HK-2 (cell line): Measurements from ENCODE around the gene ASIC3.

Source experiments
- DNase-seq: peaks from one replicate; pipeline ENCODE4 v3.0.0-alpha.2; 2018; ENCODE audit not compliant: unreplicated experiment

The ASIC3 gene

DNA sequence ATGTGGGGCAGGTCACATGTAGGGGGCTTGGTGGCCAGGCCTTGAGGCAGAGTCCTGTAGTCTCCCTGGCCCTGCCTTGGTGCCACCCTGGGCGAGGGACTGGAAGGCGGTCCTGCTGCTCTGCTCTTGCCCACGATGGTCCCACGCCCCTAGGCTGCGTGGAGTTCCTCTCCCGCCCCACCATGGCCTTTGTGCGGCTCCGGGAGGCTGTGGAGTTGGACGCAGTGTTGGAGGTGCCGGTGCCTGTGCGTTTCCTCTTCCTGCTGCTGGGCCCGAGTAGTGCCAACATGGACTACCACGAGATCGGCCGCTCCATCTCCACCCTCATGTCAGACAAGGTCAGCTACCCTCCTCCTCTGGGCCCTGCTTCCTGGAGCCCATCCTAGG is 22.2 kb downstream of the ASIC3 start:
- DNase-seq, result no peak

GRCh38 chr7:151071032-151071866 is 22.9 kb downstream of the ASIC3 start:
- no peak for DNase-seq

DNA sequence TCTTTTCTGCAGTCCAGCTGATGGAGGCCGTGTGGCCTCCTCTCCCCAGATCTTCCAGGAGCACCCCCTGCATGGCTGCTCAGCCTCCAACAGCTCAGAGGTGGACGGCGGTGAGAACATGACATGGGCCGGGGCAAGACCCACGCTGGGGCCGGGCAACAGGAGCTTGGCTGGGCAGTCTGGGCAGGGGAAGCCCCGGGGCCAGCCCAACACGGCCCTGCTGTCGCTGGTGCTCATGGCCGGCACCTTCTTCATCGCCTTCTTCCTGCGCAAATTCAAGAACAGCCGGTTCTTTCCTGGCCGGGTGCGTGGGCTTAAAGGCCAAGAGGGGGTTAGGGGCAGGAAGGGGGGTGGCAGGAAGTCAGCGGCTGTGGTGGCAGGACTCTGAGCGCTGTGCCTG is 25.7 kb downstream of the ASIC3 start:
- no peak for DNase-seq

DNA sequence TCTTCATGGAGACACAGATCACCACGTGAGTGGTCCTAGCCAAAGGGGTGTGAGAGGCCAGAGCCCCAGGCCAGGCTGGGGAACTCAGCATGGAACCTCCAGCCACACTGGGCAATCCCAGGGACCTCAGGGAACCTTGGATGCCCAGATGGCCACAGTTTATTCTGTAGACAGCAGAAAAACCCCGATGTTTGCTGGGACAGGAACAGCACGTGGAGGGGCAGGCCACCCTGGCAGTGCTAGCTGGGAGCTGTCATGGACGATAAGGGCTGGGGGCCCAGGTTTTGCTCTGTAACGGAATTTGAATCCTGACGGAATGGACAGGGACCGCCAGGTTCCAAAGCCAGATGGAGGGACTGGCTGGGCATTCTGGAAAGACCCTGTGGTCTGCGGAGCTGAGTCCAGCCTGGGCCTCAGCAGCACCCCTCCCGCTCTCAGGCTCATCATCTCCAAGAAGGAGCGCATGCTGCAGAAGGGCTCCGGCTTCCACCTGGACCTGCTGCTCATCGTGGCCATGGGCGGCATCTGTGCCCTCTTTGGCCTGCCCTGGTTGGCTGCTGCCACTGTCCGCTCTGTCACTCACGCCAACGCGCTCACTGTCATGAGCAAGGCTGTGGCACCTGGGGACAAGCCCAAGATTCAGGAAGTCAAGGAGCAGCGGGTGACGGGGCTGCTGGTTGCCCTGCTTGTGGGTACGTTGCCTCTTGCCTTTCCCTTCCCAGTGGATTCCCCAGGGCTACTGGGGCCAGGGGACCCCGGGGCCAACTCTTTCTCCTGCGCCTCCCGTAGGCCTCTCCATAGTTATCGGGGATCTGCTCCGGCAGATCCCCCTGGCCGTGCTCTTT is 26.7 kb downstream of the ASIC3 start:
- no peak for DNase-seq

- DNase-seq, result no peak
These were observed 27.3 kb downstream of the ASIC3 start for GRCh38 chr7:151075662-151075971.

DNA sequence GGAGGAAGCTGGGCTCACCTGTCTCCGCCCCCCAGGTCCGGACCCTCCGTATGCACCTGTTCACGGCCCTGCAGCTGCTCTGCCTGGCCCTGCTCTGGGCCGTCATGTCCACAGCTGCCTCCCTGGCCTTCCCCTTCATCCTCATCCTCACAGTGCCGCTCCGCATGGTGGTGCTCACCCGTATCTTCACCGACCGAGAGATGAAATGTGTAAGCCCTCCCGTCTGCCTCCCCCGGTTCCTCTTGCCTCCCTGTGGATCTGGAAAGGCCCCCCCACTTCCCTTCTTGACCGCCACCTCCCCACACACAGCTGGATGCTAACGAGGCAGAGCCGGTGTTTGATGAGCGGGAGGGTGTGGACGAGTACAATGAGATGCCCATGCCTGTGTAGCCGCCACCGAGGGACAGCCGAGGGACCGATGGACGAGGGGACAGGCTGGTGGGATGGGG is 27.7 kb downstream of the ASIC3 start:
- no peak for DNase-seq

DNA sequence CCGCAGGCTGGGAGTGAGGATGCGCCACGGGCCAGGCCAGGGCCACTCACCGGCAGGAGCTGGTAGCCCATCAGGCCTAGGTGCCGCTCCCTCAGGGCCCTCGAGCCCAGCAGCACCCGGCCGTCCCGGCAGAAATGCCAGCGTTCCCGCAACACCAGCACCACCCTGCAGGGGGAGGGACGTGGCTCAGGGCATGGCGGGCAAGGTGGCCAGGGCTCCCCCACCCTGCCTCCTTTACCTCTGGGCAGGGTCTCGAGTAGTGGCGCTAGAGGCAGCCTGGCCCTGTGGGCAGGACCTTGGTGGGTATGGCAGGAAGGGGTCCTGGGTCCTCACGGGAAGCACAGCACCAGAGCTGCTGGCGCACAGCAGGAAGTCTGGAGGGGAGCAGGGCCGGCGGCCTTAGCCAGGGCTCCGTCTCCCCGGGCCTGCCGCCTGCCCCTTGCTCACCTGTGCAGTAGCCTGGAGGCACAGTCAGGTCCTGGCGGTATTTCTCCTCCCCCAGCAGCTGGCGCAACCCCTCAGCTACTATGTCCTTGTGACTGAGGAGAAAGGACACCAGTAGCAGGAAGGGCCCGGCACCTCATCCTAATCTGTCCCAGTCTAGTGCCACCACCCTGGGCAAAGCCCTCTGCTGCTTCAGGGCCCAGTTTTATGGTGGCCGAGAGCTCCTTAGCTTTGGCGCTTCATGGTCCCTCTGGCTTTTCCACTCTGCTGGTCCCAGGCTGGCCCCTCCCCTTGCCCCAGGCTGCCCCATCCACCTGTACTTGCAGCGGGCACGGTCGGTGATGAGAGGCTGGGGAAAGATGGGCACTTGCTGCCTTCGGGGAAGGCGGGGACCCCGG is 28.8 kb downstream of the ASIC3 start:
- peak; percentile 63 for DNase-seq

DNA sequence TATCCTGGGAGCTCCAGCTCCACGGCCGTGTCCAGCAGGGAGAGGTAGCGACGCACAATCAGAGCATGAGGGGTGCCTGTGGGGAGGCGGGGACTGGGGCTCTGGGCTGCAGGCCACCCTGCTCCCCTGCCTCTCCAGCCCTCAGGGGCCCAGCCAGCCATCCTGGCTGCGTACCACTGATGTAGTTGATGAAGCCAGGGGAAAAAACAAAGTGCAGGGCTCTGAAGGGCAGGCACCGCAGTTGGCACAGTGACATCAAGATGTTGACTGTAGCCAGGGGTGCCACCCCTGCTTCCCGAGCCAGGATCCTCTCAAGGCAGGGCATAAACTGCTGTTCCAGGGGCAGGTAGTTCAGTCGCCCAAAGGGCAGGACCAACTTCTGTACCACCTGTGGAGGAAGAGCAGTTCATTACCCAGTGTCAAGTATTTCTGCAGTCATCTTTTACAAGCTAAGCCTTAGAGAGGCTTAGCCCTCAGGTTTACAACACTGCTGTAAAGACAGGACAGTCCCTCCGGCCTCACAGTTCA is 29.4 kb downstream of the ASIC3 start:
- no peak for DNase-seq

GRCh38 chr7:151078233-151079040 is 30.1 kb downstream of the ASIC3 start:
- DNase-seq, result no peak

- DNase-seq, result no peak
These were observed 31.0 kb downstream of the ASIC3 start for GRCh38 chr7:151079199-151079910.

DNA sequence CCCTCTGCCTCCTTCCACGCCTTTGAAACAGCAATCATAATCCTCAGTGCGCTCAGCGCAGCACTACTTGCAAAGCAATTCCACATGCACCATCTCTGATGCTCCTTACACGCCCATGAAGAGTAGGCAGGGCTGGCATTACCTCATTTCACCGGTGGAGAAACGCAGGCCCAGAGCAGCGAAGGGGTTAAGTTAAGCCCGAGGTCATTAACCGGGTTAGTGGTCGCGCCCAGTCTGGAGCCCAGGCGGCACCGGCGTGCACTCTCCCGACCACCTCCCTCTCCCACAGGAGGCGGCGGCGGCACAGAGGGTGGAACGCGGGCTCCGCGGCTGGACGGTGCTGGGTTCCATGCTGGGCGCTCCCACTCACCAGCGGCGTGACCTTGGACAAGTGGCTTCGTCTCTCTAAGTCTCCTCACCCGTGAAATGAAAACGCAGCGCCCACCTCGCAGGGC is 31.8 kb downstream of the ASIC3 start:
- peak; percentile 54 for DNase-seq

DNA sequence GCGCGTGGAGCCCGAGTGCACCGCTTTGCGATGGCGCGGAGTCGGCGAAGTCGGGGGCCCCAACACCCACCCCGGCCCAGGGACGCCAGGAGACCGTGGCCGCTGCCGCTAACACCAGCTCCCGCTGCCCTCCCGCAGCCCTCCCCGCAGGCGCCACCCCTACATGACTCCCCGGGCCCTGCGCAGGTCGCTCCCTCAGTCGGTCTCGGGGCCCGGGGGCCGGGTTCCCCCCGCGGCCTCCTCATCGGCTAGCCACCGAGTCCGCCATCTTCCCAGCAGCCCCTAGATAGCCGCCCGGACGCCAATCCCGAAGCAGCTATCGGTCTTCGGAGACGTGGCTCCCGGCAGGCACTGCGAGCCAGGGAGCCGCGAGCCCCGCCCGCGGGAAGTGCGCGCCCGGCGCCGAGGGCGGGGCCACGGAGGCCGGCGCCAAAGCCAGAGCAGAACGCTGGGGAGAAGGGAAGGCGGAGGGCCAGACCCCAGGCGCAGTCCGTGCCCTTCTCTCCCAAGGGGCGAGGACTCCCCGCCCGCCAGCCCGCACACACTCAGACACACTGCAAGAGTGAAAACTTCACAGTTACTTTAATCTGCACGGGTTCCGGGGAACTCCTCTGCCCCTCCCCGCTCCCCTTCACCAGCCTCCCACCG is 32.3 kb downstream of the ASIC3 start, which contains the start of gene FASTK:
Gene FASTK, minus strand, starts transcription at position 288 of the 648 bp plus-strand sequence. Its CDS starts 43 bp downstream, at position 245.
- DNase-seq, result peak; percentile 92

GRCh38 chr7:151081170-151082101 is 33.1 kb downstream of the ASIC3 start:
- DNase-seq, result peak; percentile 56

GRCh38 chr7:151082141-151083070 is 34.1 kb downstream of the ASIC3 start:
- no peak for DNase-seq

DNA sequence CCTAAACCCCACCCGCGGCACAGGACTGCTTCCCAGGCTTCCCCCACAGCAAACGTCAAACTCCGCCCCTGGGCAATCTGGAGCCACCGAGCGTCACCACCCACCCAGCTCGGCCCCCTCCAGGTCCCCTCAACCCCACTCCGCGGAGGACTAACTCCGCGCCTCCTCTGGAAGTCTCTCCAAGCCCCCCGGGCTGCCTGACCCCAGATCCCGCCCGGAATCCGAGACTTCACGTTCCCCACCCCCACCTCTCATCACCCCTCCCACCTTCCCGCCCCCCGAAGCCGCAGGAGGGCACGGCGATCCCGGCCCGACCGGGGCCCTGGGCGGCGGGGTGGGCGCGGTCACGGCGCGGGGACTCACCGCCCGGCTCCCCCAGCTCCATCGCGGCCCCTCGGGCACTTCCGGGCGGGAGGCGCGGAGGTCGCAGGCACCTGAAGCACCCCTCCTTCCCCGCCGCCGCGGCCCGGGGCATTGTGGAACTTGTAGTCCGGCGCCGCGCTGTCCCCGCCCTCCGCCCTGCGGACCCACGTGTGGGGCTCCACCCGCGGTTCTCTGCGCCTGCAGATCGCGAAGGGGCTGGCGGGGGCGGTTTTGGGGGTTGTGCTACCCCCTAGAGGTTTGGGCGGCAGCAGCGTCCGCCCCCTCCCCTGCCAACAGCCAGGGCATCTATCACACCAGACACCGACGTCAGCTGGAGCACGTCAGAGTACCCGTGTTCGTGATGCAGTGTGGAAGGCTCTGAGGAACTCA is 34.9 kb downstream of the ASIC3 start, which contains the start of gene TMUB1:
Gene TMUB1, minus strand, starts transcription at position 423 of the 753 bp plus-strand sequence. CDS start 930 bp downstream, outside the sequence.
- DNase-seq, result peak; percentile 75

- DNase-seq, result no peak
These were observed 35.5 kb downstream of the ASIC3 start for GRCh38 chr7:151083824-151084160.

GRCh38 chr7:151085329-151085690 is 37.0 kb downstream of the ASIC3 start:
- no peak for DNase-seq
